IPS-NIHi7 (cell line): Measurements from ENCODE around the gene MRAP.

Source experiments
- DNase-seq: peaks from one replicate; pipeline ENCODE4 v3.0.0; 2012; ENCODE audit warnings: mixed read lengths; ENCODE audit errors: extremely low spot score

The MRAP gene

GRCh38 chr21:32349333-32349944, 50.8 kb downstream of the MRAP start:
- no peak for DNase-seq

- no peak for DNase-seq
Observed at GRCh38 chr21:32350211-32350980, 51.7 kb downstream of the MRAP start.

- DNase-seq: no peak
Observed at GRCh38 chr21:32350981-32351380, 52.3 kb downstream of the MRAP start.

GRCh38 chr21:32351428-32351827, 52.8 kb downstream of the MRAP start:
- no peak for DNase-seq

- no peak for DNase-seq
Observed at GRCh38 chr21:32352526-32352925, 53.9 kb downstream of the MRAP start.

- no peak for DNase-seq
Observed at GRCh38 chr21:32353002-32353711, 54.5 kb downstream of the MRAP start.

GRCh38 chr21:32356874-32357395, 58.3 kb downstream of the MRAP start:
- no peak for DNase-seq

GRCh38 chr21:32359719-32360260, 61.1 kb downstream of the MRAP start:
- DNase-seq: no peak

GRCh38 chr21:32360401-32360975, 61.8 kb downstream of the MRAP start:
- DNase-seq: no peak
